KOPT-K1 (cell line): Measurements from ENCODE around the gene SIRT5.

Source experiments
- H3K27ac ChIP-seq: fragments of 200-600 bp; sonication (generic); 2 replicates; pipeline ENCODE4 v1.5.1; 2016; ENCODE audit warnings: antibody characterized with exemption, mild to moderate bottlenecking, low read depth, low read length; ENCODE audit not compliant: poor library complexity, severe bottlenecking
- H3K36me3 ChIP-seq: fragments of 200-600 bp; sonication (generic); 2 replicates; pipeline ENCODE4 v1.5.1; 2017; ENCODE audit warnings: antibody characterized with exemption, mild to moderate bottlenecking, low read length, moderate library complexity; ENCODE audit not compliant: insufficient read depth
- H3K9me3 ChIP-seq: fragments of 200-600 bp; sonication (generic); 2 replicates; pipeline ENCODE4 v1.5.1; 2017; ENCODE audit warnings: antibody characterized with exemption, low read length, mild to moderate bottlenecking; ENCODE audit not compliant: insufficient read depth, poor library complexity, severe bottlenecking

The SIRT5 gene

GRCh38 chr6:13539572-13539971 is 34.8 kb upstream of the SIRT5 start:
- Histone ChIP-seq H3K27ac (no peak overlapping the region), H3K36me3 (no peaks in the 10 kb centered on the region), H3K9me3 (no peaks in the 10 kb centered on the region)

- no peak overlapping the region for H3K27ac ChIP-seq
- no peaks in the 10 kb centered on the region for H3K36me3 ChIP-seq
- H3K9me3 ChIP-seq, result no peaks in the 10 kb centered on the region
Measured at GRCh38 chr6:13541496-13541895, 32.9 kb upstream of the SIRT5 start.

GRCh38 chr6:13544454-13545186 is 29.8 kb upstream of the SIRT5 start:
- H3K9me3 ChIP-seq, result no peaks in the 10 kb centered on the region
- H3K36me3 ChIP-seq, result no peaks in the 10 kb centered on the region
- H3K27ac ChIP-seq, result no peak overlapping the region

- Histone ChIP-seq H3K9me3 (no peaks in the 10 kb centered on the region), H3K36me3 (no peaks in the 10 kb centered on the region), H3K27ac (no peak overlapping the region)
Measured at GRCh38 chr6:13545885-13546284, 28.5 kb upstream of the SIRT5 start.

GRCh38 chr6:13548500-13549210 is 25.7 kb upstream of the SIRT5 start:
- H3K36me3 ChIP-seq, result no peaks in the 10 kb centered on the region
- no peak overlapping the region for H3K27ac ChIP-seq

GRCh38 chr6:13550656-13551055 is 23.7 kb upstream of the SIRT5 start:
- Histone ChIP-seq H3K27ac (no peak overlapping the region), H3K9me3 (no peaks in the 10 kb centered on the region), H3K36me3 (no peaks in the 10 kb centered on the region)

More at GRCh38 chr6:13548500-13549210, 25.7 kb upstream of the SIRT5 start:
- no peaks in the 10 kb centered on the region for H3K9me3 ChIP-seq

- Histone ChIP-seq H3K27ac (no peak overlapping the region), H3K36me3 (no peaks in the 10 kb centered on the region), H3K9me3 (no peaks in the 10 kb centered on the region)
Measured at GRCh38 chr6:13553646-13554045, 20.8 kb upstream of the SIRT5 start.

- H3K27ac ChIP-seq, result no peak overlapping the region
- H3K9me3 ChIP-seq, result no peaks in the 10 kb centered on the region
- H3K36me3 ChIP-seq, result no peaks in the 10 kb centered on the region
Measured at GRCh38 chr6:13554929-13555333, 19.5 kb upstream of the SIRT5 start.

- Histone ChIP-seq H3K36me3 (no peaks in the 10 kb centered on the region), H3K9me3 (no peaks in the 10 kb centered on the region), H3K27ac (no peak overlapping the region)
Measured at GRCh38 chr6:13557841-13558240, 16.6 kb upstream of the SIRT5 start.

- Histone ChIP-seq H3K27ac (no peak overlapping the region), H3K9me3 (no peaks in the 10 kb centered on the region)
Measured at GRCh38 chr6:13558718-13559117, 15.7 kb upstream of the SIRT5 start.

GRCh38 chr6:13559251-13559650 is 15.2 kb upstream of the SIRT5 start:
- H3K9me3 ChIP-seq, result no peaks in the 10 kb centered on the region

More at GRCh38 chr6:13558718-13559117, 15.7 kb upstream of the SIRT5 start:
- H3K36me3 ChIP-seq, result no peaks in the 10 kb centered on the region

GRCh38 chr6:13559968-13560650 is 14.3 kb upstream of the SIRT5 start:
- no peaks in the 10 kb centered on the region for H3K36me3 ChIP-seq
- no peaks in the 10 kb centered on the region for H3K9me3 ChIP-seq

More at GRCh38 chr6:13559251-13559650, 15.2 kb upstream of the SIRT5 start:
- no peak overlapping the region for H3K27ac ChIP-seq
- H3K36me3 ChIP-seq, result no peaks in the 10 kb centered on the region

GRCh38 chr6:13560651-13561044 is 13.8 kb upstream of the SIRT5 start:
- Histone ChIP-seq H3K9me3 (no peaks in the 10 kb centered on the region), H3K27ac (no peak overlapping the region), H3K36me3 (no peaks in the 10 kb centered on the region)

More at GRCh38 chr6:13559968-13560650, 14.3 kb upstream of the SIRT5 start:
- H3K27ac ChIP-seq, result no peak overlapping the region

- H3K9me3 ChIP-seq, result no peaks in the 10 kb centered on the region
- H3K36me3 ChIP-seq, result no peaks in the 10 kb centered on the region
- H3K27ac ChIP-seq, result no peak overlapping the region
Measured at GRCh38 chr6:13561624-13562267, 12.7 kb upstream of the SIRT5 start.

- H3K9me3 ChIP-seq, result no peaks in the 10 kb centered on the region
- no peaks in the 10 kb centered on the region for H3K36me3 ChIP-seq
- no peak overlapping the region for H3K27ac ChIP-seq
Measured at GRCh38 chr6:13563009-13563408, 11.4 kb upstream of the SIRT5 start.
